ENCODE results near the gene SAE1. TPM values are rescaled to one million over a fixed set of nuclear protein-coding genes. Genes with fewer than 3 reads are reported as not detected.
A peak's percentile ranks its signal among the peaks of the same experiment; 100 is the strongest.

The SAE1 gene
- total RNA-seq (2022) (238 and 251 TPM in 2 replicates), Bru-seq, nascent RNA (percentile 91 among the genes with signal in this experiment), BruChase-seq, experiment 1, labeled RNA remaining after a 2-hour chase (percentile 91 among the genes with signal in this experiment), BruChase-seq, experiment 2, labeled RNA remaining after a 6-hour chase (percentile 94 among the genes with signal in this experiment)
- long read RNA-seq, transcript SAE1-204 (10 exons, 2,211 nt) = minor isoform, 9 of 1,099 reads
- long read RNA-seq, transcript SAE1-201 (9 exons, 2,049 nt) = major isoform, 841 of 1,099 reads
- long read RNA-seq, transcript SAE1-202 (8 exons, 1,851 nt) = minor isoform, 25 of 1,099 reads
- long read RNA-seq, transcript SAE1-207 (9 exons, 2,106 nt) = minor isoform, 24 of 1,099 reads
- long read RNA-seq, partial matches to known transcripts = 32 of 1,099 reads
- long read RNA-seq, other reads (novel, unspliced or antisense) = 165 of 1,099 reads

DNA sequence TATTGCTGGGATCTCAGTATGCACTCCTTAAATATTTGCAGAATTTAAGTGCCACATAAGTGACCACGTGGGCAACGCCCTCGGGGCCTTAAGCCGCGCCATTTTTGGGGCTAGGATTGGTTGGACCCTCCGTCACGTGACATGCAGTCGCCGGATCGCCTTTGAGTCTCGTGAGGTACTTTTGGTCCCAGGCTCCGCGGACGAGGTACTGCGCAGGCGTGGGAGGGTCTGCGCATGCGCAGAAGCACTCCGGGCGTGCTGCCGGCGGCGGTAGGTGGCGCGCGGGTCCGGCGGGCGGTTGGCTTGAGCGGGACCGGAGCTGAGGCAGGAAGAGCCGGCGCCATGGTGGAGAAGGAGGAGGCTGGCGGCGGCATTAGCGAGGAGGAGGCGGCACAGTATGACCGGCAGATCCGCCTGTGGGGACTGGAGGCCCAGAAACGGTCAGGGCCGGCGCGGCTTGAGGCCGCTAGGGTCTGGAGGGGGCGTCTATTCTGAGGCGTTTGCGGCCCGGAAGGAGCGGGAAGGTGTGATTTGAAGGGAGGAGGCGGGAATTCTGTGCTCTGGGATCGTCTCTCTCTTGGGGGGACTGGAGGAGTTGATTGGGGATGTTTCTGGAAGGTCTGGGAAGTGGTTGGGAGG, at the start of gene SAE1:
TSS of gene SAE1 (plus strand) at position 247 of the 639 bp plus-strand sequence. CDS start at position 343, 96 bp downstream.
- Histone ChIP-seq H3K4me1 (peaks cover 37% of the 10 kb centered on the region), H3K36me3 (ENCODE audit: control insufficient read depth, insufficient read depth, low read length) (peaks cover 3% of the 10 kb centered on the region; the same call in 1 of the 2 replicates), H3K9me3 (peaks cover 6% of the 10 kb centered on the region), H3K27me3 (replicated peaks; ENCODE audit: control insufficient read depth, insufficient read depth, low read length) (no peaks in the 10 kb centered on the region), H3K4me3 (ENCODE audit: low read depth, low read length) (peak within 1 kb of the TSS; percentile 86)
- peak within 1 kb of the TSS; percentile 98 for H3K27ac Mint-ChIP-seq (ENCODE audit: unreplicated experiment)
- H3K4me3 Mint-ChIP-seq (ENCODE audit: unreplicated experiment) = peak within 1 kb of the TSS; percentile 94
- H3K9me3 Mint-ChIP-seq (ENCODE audit: unreplicated experiment) = peaks cover 10% of the 10 kb centered on the region
- ChIA-PET CTCF (interaction anchor here (1.1 to 1.7 kb wide), 9 partner anchors 13 to 118 kb away, joined by 3 to 15 read pairs (median 7); partner anchors contain the start of gene ZC3H4), POLR2A (interaction anchor here (0.6 to 1.8 kb wide), 9 partner anchors 13 to 373 kb away, joined by 3 to 19 read pairs (median 8); partner anchors contain the start of genes CCDC9 and ZC3H4)
- peaks cover 32% of the 10 kb centered on the region for H3K4me1 Mint-ChIP-seq (ENCODE audit: low read depth, unreplicated experiment)
- no peaks in the 10 kb centered on the region for H3K27me3 Mint-ChIP-seq (ENCODE audit: insufficient read depth, unreplicated experiment)
- TF ChIP-seq, protein P1, sequence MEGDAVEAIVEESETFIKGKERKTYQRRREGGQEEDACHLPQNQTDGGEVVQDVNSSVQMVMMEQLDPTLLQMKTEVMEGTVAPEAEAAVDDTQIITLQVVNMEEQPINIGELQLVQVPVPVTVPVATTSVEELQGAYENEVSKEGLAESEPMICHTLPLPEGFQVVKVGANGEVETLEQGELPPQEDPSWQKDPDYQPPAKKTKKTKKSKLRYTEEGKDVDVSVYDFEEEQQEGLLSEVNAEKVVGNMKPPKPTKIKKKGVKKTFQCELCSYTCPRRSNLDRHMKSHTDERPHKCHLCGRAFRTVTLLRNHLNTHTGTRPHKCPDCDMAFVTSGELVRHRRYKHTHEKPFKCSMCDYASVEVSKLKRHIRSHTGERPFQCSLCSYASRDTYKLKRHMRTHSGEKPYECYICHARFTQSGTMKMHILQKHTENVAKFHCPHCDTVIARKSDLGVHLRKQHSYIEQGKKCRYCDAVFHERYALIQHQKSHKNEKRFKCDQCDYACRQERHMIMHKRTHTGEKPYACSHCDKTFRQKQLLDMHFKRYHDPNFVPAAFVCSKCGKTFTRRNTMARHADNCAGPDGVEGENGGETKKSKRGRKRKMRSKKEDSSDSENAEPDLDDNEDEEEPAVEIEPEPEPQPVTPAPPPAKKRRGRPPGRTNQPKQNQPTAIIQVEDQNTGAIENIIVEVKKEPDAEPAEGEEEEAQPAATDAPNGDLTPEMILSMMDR (IDR thresholded peaks at IDR 0.05; ENCODE audit: insufficient read depth in 1 of 2, low read depth in 1 of 2, low read length in 1 of 2, severe bottlenecking in 1 of 2, unreplicated experiment in 1 of 2) = peak in 1 of 2 experiments; percentile 70
- peak; percentile 99 for DNase-seq
- intact Hi-C loops (cut with micrococcal nuclease; ENCODE audit: unreplicated experiment) = loop anchor here (2.0 to 5.0 kb wide), 3 partner anchors 18 to 112 kb away; partner anchors contain the start of gene ZC3H4
- no TSS peak for BruUV-seq (replicated peaks)
- peaks cover 65% of the 10 kb centered on the region for H3K36me3 Mint-ChIP-seq (ENCODE audit: insufficient read depth, unreplicated experiment)

DNA sequence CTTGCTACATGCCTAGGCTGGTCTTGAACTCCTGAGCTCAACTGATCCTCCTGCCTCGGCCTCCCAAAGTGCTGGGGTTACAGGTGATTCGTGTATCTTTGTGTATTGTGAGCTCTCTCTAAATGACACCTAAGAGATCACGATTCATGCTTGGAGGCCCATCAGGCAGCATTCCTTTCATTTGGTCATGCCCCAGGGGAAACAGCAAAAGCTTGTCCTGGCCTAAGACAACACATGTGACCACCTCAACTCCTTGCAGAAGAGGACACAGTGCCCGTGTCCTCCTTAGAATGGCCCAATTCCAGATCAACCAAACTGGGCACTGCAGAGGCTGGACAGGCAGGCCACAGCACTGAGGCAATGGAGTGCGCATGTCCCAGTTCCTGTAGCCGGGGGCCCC, 49.5 kb upstream of the SAE1 start:
- CTCF ChIA-PET = interaction anchor here (0.5 to 0.8 kb wide), 2 partner anchors 45 to 329 kb away, joined by 4 read pairs; no protein-coding TSS in a partner anchor

More for the DNA sequence above, 49.5 kb upstream of the SAE1 start:
- TF ChIP-seq, protein P1 (IDR thresholded peaks at IDR 0.05; ENCODE audit: insufficient read depth in 1 of 2, low read depth in 1 of 2, low read length in 1 of 2, severe bottlenecking in 1 of 2, unreplicated experiment in 1 of 2) = no peak
- Histone ChIP-seq H3K9me3 (no peaks in the 10 kb centered on the region), H3K4me1 (peaks cover 20% of the 10 kb centered on the region), H3K4me3 (ENCODE audit: low read depth, low read length) (no peak overlapping the region), H3K36me3 (ENCODE audit: control insufficient read depth, insufficient read depth, low read length) (peaks cover 15% of the 10 kb centered on the region), H3K27me3 (replicated peaks; ENCODE audit: control insufficient read depth, insufficient read depth, low read length) (no peaks in the 10 kb centered on the region)
- Mint-ChIP-seq H3K4me3 (ENCODE audit: unreplicated experiment) (no peak overlapping the region), H3K9me3 (ENCODE audit: unreplicated experiment) (no peaks in the 10 kb centered on the region), H3K4me1 (ENCODE audit: low read depth, unreplicated experiment) (peaks cover 7% of the 10 kb centered on the region), H3K36me3 (ENCODE audit: insufficient read depth, unreplicated experiment) (peaks cover 89% of the 10 kb centered on the region), H3K27ac (ENCODE audit: unreplicated experiment) (no peak overlapping the region), H3K27me3 (ENCODE audit: insufficient read depth, unreplicated experiment) (no peaks in the 10 kb centered on the region)
- intact Hi-C loops (cut with micrococcal nuclease; ENCODE audit: unreplicated experiment) = no loop called here
- POLR2A ChIA-PET = interaction anchor here (1.6 kb wide), 1 partner anchor 32 kb away, joined by 11 read pairs; the partner anchor contains the start of gene ZC3H4
- no peak for DNase-seq
- BruUV-seq (replicated peaks) = no TSS peak

Measured in Caco-2 (cell line).